Panc1 (cell line): Measurements from ENCODE around the gene DNAI2. TPM values are rescaled to one million over a fixed set of nuclear protein-coding genes. Genes with fewer than 3 reads are reported as not detected.

Source experiments
- ATAC-seq: fragments of 200-7000 bp; cut with Tn5 transposase; 2 replicates; pipeline ENCODE4 v1.9.1; 2020; ENCODE audit warnings: mild to moderate bottlenecking, moderate library complexity
- BruUV-seq: library from RNA; stranded (reverse); fragments of 400-500 nt; replicated peaks from 2 replicates; lab custom pipeline; 2021; lab: Mats Ljungman, UMichigan
- CTCF ChIA-PET: fragments of 300-600 bp; sonication (Branson Sonifier 250); formaldehyde crosslinking; loops from one replicate; lab custom pipeline; 2022; ENCODE audit warnings: antibody characterized with exemption; lab: Charles Lee
- POLR2A ChIA-PET: fragments of 300-600 bp; sonication (Branson Sonifier 250); formaldehyde crosslinking; loops from one replicate; lab custom pipeline; 2022; ENCODE audit warnings: antibody characterized with exemption; lab: Charles Lee
- DNase-seq: peaks from one replicate; pipeline ENCODE4 v3.0.0-alpha.2; 2010; ENCODE audit warnings: low read depth, low spot score
- H3K27ac ChIP-seq: 2 replicates; pipeline ENCODE4 v1.5.1; 2011; ENCODE audit warnings: mild to moderate bottlenecking, low read length, inconsistent platforms
- H3K27me3 ChIP-seq: fragments of 200-500 bp; sonication (Bioruptor generic); 2 replicates; pipeline ENCODE4 v1.6.0; 2014; ENCODE audit warnings: low read length, inconsistent platforms; ENCODE audit not compliant: control insufficient read depth, insufficient read depth
- H3K36me3 ChIP-seq: fragments of 200-500 bp; sonication (Bioruptor generic); 2 replicates; pipeline ENCODE4 v1.5.1; 2014; ENCODE audit warnings: inconsistent platforms, mild to moderate bottlenecking, low read length, moderate library complexity; ENCODE audit not compliant: control insufficient read depth, insufficient read depth
- H3K4me1 ChIP-seq: 2 replicates; pipeline ENCODE4 v1.5.1; 2011; ENCODE audit warnings: inconsistent platforms, mild to moderate bottlenecking, low read length, moderate library complexity; ENCODE audit not compliant: control insufficient read depth, insufficient read depth
- H3K4me3 ChIP-seq, 2 experiments: 2 replicates each; pipeline ENCODE4 v1.5.1; 2011 to 2012; ENCODE audit warnings: low read depth in 2 of 2, low read length in 2 of 2, mild to moderate bottlenecking in 2 of 2, inconsistent platforms in 1 of 2, moderate library complexity in 1 of 2
- H3K9me3 ChIP-seq: fragments of 200-500 bp; sonication (Bioruptor generic); 2 replicates; pipeline ENCODE4 v1.5.1; 2014; ENCODE audit warnings: low read depth, mild to moderate bottlenecking, inconsistent platforms, low read length, moderate library complexity; ENCODE audit not compliant: control insufficient read depth, insufficient read depth
- CTCF ChIP-seq: fragments of 450-650 bp; IDR thresholded peaks from 2 replicates; pipeline ENCODE4 v1.5.1; 2017; ENCODE audit warnings: mild to moderate bottlenecking
- POLR2AphosphoS5 ChIP-seq: IDR thresholded peaks from 2 replicates; pipeline ENCODE4 v1.6.1; 2012; ENCODE audit warnings: mild to moderate bottlenecking, low read depth, low read length, moderate library complexity
- REST ChIP-seq, 2 experiments: IDR thresholded peaks; 2 replicates each; pipeline ENCODE4 v1.6.1; 2011 to 2012; ENCODE audit warnings: low read depth in 2 of 2, control low read depth in 1 of 2, low read length in 1 of 2, mild to moderate bottlenecking in 1 of 2, moderate library complexity in 1 of 2; ENCODE audit not compliant: insufficient read depth in 1 of 2
- SIN3A ChIP-seq: IDR thresholded peaks from 2 replicates; pipeline ENCODE4 v1.6.1; 2012; ENCODE audit warnings: low read depth, mild to moderate bottlenecking, low read length, moderate library complexity, borderline replicate concordance; ENCODE audit not compliant: insufficient read depth
- TCF7L2 ChIP-seq: IDR thresholded peaks from 2 replicates; pipeline ENCODE4 v1.6.1; 2011; ENCODE audit warnings: mild to moderate bottlenecking, low read depth, low read length, inconsistent platforms
- in situ Hi-C: cut with HindIII; loops from 2 replicates; pipeline ENCODE4 v1.10.0; 2016; ENCODE audit warnings: low sequenced_read_pairs, low pct_unique_long_range_greater_than_20kb
- intact Hi-C: fragments of 100-400 bp; cut with micrococcal nuclease; formaldehyde crosslinking; loops from one replicate; pipeline ENCODE4 v1.10.0; 2022; ENCODE audit not compliant: unreplicated experiment
- total RNA-seq: library from RNA; stranded (reverse); gene quantifications from one replicate; pipeline ENCODE4 v1.2.1, GENCODE V29; 2021; ENCODE audit not compliant: unreplicated experiment

The DNAI2 gene
- total RNA-seq, 1 experiment from 2014 or later, result not detected

- Histone ChIP-seq H3K4me3 (no peak overlapping the region), H3K27me3 (no peaks in the 10 kb centered on the region), H3K36me3 (no peaks in the 10 kb centered on the region), H3K4me1 (no peaks in the 10 kb centered on the region), H3K27ac (no peak overlapping the region), H3K9me3 (no peaks in the 10 kb centered on the region)
- no peak for ATAC-seq
- DNase-seq, result no peak
- POLR2A ChIA-PET, result interaction anchor here (0.6 kb wide), 1 partner anchor 35 kb away, joined by 9 read pairs; no protein-coding TSS in a partner anchor
- BruUV-seq, result no TSS peak
- CTCF ChIA-PET, result no interaction called here
- in situ Hi-C loops, result no loop called here
- TF ChIP-seq CTCF (no peak), TCF7L2 (no peak), POLR2AphosphoS5 (no peak), REST (IDR thresholded peaks at IDR 0.05; ENCODE audit: insufficient read depth in 1 of 2, low read depth in 2 of 2, low read length in 1 of 2) (no peak), SIN3A (no peak)
- intact Hi-C loops, result no loop called here
Observed at GRCh38 chr17:74245871-74246270, 28.2 kb upstream of the DNAI2 start.

- DNase-seq (no peak), ATAC-seq (no peak; the same call in 1 of the 2 replicates)
- Histone ChIP-seq H3K27me3 (no peaks in the 10 kb centered on the region), H3K4me1 (no peaks in the 10 kb centered on the region), H3K4me3 (no peak overlapping the region), H3K9me3 (no peaks in the 10 kb centered on the region), H3K36me3 (no peaks in the 10 kb centered on the region), H3K27ac (no peak overlapping the region)
- no TSS peak for BruUV-seq
- no peak for TF ChIP-seq POLR2AphosphoS5
- TF ChIP-seq REST (IDR thresholded peaks at IDR 0.05; ENCODE audit: insufficient read depth in 1 of 2, low read depth in 2 of 2, low read length in 1 of 2), result no peak
- no peak for TF ChIP-seq SIN3A
- TF ChIP-seq CTCF, result no peak
- TF ChIP-seq TCF7L2, result no peak
- intact Hi-C loops (no loop called here), in situ Hi-C loops (no loop called here)
- CTCF ChIA-PET, result no interaction called here
- POLR2A ChIA-PET, result no interaction called here
Observed at GRCh38 chr17:74249590-74250270, 24.3 kb upstream of the DNAI2 start.
